ENCODE results near the gene GPER1. TPM values are rescaled to one million over a fixed set of nuclear protein-coding genes. Genes with fewer than 3 reads are reported as not detected.
A peak's percentile ranks its signal among the peaks of the same experiment; 100 is the strongest.

The GPER1 gene
- total RNA-seq, 2 donors from 2014 or later, result 4.6 to 7.6 TPM

DNA sequence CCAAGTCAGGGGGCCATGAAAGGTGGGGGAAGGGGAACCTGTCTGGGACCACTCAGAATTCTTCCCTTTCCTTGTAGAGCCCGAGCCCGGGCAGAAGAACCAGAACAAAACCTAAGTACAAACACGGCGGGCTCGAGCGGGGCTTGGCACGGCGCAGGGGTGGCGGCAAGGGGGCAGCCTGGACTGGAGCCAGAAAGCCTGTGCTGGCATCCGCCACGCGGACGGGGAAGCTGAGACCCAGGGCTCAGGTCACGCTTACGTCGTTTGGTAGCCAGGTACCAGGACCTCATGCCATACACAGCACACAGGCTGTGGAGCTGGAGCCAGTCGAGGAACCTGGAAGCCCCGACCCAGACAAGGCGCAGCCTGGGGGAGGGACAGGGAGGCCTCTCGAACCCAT, 6.6 kb upstream of the GPER1 start:
- no peak for ATAC-seq
- no peak for DNase-seq
- intact Hi-C loops (cut with DNase I), result loop anchor here in 1 of 2 donors (10.0 kb wide), 1 partner anchor 73 kb away; no protein-coding TSS in a partner anchor

DNA sequence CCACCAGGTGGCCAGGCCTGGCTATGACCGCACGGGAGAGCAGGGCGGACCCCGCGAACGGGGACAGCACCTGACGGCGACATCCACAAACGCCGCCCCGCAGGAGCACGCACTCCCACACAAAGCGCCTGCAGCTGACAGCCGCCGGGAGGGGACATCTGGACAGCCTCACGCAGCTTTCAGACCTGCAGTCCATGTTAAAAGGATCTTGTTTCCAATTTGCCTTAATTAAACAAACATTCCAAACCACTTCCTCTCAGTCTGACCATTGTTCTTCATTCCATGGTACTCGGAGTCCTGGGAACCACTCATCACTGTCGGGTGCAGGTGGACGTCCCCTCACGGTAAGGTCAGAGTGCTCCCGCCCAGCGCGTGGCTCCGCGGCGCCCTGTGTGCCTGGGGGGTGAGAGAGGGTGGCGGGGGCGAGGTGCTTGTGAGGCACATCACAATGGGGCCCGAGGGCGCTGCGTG, 5.9 kb upstream of the GPER1 start:
- ATAC-seq (no peak), DNase-seq (no peak)
- intact Hi-C loops (cut with DNase I), result loop anchor here in 1 of 2 donors (10.0 kb wide), 1 partner anchor 73 kb away; no protein-coding TSS in a partner anchor

DNA sequence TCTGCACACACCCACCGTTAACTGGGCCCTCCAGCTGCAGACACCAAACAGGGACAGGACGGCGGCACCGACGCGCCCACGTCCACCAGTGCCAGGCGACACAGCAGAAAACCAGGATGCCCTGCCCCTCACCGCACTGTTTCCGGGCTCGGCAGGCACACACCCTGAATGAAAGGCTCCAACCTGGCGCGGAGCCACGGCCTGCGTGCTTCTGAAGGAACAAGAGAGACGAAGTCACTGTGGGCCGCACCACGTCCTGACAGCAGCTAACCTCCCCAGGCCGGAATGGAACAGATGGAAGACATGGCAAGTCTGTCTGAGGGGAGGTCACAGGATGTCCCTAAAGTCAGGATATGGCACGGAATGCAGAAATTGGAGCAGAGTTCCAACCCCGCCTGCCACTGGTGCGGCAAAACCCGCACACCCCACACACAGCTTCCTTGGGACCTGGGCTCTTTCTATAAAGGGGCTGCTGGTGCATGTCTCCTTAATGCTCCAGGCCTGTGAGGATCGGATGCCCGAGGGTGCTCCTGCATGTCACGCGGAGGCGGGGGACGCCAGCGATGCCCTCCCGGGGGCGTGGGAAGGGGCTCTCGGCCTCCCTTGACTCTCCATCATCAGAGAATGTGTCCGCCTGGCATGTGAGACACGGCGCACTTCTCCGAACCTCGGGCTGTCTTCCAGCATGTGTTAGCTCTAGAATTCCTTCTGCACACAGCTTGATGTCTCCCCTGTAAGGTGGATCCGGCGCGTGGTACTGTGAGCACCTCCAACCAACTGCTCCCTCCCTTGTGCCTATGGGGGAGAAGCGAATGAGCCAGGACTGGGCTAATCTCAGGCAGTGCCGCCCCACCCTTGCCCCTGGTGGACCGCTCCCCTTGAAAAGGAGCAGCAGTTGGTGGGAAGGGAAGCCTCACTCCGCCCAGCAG, 3.9 kb upstream of the GPER1 start:
- DNase-seq (peak; percentile 60), ATAC-seq (no peak)
- intact Hi-C loops (cut with DNase I), result loop anchor here in 1 of 2 donors (10.0 kb wide), 1 partner anchor 71 kb away; no protein-coding TSS in a partner anchor

DNA sequence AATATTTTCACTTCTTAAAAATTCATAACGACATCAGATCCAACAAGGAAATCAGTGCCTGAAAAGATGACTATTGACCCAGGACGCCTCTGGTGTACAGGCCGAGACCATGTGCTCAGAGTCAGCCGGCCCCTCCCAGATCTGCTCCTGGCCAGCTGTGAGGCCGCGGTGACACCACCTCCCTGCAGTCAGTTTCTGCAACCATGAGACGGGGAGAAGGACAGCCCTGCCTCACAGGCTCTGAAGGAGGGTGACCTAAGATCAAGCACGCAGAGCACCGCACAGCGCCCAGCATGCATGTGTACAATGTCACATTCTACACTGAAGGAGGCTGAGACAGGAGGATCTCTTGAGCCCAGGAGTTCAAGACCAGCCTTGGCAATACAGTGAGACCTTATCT, 2.6 kb upstream of the GPER1 start:
- no peak for ATAC-seq
- DNase-seq, result no peak
- intact Hi-C loops (cut with DNase I), result loop anchor here (5.0 to 10.0 kb wide), 3 partner anchors 37 to 70 kb away; no protein-coding TSS in a partner anchor

DNA sequence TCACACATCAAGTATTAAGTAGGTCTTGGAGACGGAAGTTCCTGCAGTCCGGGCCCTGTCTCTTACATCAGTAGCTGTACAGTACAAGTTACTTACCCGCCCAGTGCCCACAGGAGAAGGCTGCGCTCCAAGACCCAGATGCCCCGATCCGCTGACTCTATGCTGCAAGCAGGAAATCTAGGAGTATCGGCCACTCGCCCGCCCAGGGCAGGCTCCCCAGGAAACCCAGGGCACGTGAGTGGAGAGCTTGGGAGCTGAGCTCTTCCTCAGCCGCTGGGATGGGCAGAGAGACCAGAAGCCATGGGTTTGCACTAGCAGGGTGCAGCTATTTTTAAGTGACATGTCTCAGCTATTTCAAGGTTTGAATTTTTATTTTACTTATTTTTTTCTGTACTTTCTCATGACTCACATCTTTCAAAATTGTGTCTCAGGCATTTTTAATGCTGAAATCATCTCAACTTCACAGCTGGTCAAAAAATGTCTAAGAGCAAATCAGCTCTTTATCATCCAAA, 1.9 kb upstream of the GPER1 start:
- ATAC-seq (no peak), DNase-seq (no peak)
- intact Hi-C loops (cut with DNase I), result loop anchor here (5.0 to 10.0 kb wide), 3 partner anchors 36 to 69 kb away; no protein-coding TSS in a partner anchor

DNA sequence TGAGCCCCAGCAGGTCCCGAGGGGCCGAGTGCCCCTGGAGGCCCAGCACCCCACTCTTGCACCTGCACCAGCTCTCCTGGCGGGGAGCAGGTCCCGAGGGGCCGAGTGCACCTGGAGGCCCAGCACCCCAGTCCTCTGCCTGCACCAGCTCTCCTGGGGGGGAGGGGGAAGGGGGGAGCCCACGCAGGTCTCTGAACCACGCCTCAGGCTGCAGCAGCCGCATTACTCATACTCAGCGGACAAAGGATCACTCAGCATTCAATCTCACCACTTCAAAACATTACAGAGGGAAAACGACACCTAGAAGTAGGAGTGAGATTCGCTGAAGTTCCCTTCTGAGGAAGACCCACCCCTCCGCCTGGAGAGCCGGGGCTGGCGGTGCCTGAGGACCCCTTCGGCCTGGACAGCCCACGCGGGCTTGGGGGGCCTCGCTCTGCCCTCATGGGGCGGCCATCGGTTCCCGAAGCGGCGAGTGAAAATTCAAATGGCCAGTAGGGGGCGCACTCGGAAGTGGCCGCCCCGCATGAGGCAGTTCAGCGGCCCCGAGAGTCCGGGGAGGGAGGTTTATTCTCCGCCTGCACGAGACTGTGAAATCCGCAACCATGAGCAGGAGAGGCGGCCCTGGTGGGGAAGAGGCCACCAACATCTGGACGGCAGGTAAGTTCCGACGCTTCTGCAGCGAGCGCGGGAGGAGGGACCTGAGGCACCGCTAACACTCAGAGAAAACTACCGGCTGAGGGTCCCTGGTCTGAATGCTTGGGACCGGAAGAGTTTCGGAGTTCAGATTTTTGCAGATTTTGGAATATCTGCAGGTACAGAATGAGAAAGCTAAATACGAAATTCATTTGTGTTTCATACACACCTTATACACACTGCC, 1.1 kb upstream of the GPER1 start:
- intact Hi-C loops (cut with DNase I), result loop anchor here (5.0 to 10.0 kb wide), 3 partner anchors 35 to 68 kb away; no protein-coding TSS in a partner anchor
- DNase-seq, result peak; percentile 74
- peak; percentile 74 to 76 for ATAC-seq

DNA sequence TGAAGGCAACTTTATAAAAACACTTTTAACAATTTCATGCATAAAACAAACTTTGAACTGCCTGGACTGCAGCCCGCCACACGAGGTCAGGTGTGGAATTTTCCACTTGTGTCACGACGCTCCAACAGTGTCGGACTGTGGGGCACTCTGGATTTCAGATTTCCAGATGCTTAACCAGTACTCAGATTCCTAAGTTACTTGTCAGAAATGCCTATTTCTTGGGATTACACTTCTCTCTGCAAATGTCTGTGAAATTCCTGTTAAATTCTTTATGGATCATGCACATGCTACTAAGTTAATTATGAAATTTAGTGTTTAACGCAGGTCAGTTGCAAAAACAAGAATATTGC, 473 bp upstream of the GPER1 start:
- ATAC-seq (no peak), DNase-seq (no peak)
- intact Hi-C loops (cut with DNase I), result loop anchor here (5.0 to 10.0 kb wide), 3 partner anchors 35 to 67 kb away; no protein-coding TSS in a partner anchor

DNA sequence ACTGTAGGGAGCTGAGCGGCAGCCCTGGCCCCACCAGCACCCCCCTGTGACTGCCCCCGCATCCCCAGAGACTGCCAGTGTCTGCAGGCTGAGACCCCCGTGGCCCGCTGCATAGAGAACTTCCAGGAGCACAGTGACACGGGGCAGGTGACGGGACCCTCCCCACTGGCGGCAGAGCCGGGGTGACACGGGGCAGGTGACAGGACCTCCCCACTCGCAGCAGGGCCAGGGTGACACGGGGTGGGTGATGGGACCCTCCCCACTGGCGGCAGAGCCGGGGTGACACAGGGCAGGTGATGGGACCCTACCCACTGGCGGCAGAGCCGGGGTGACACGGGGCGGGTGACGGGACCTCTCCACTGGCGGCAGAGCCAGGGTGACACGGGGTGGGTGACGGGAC, 2.3 kb downstream of the GPER1 start:
- intact Hi-C loops (cut with DNase I), result no loop called here
- DNase-seq, result no peak
- no peak for ATAC-seq

DNA sequence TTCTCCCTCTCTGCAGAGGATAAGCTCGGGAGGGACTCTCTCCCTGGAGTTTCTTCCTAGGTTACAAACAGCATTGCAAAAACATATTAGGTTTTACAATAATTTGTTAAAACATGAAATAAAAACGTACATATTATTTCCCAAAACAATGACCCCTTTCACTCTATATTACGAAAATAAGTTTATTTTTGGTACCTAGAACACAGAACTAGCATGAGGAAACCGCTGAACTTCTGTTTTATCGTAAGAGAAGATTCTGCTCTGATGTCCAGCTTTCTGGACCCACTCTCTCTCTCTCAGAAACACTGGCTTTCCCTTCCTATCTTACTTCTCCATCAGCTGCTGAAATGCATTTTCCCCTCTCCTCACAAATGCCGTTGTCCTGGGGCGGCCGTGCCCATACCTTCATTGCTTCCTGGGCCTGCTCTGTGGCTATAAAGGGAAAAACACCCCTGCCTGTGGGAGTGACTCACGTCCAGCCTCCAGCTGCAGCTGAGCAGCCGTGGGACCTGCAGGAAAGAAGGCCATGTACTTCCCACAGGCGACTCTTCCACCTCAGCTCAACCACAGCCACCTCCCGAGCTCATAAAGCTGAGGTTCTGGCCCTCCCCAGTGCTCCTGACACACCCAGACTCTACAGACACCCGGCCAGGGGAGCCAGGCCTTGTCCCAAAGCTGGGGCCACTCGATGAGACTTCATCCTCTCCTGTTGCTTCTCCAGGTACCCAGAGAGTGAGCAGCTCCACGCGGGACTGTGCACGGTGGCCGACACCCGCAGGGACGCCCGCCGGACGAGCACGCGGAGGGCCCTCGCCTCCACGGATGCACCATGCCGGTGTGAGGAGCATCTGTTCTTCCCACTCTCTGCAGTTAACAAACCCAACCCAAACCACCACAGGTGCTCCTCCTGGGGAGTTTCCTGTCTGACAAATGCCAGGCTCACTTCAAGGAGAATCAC, 3.1 kb downstream of the GPER1 start:
- intact Hi-C loops (cut with DNase I), result no loop called here
- ATAC-seq (no peak), DNase-seq (no peak)

DNA sequence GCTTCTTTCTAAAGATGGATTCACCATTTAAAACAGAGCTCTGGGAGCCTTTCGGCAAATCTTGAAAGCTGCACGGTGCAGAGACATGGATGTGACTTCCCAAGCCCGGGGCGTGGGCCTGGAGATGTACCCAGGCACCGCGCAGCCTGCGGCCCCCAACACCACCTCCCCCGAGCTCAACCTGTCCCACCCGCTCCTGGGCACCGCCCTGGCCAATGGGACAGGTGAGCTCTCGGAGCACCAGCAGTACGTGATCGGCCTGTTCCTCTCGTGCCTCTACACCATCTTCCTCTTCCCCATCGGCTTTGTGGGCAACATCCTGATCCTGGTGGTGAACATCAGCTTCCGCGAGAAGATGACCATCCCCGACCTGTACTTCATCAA, 3.7 kb downstream of the GPER1 start:
- ATAC-seq (no peak), DNase-seq (no peak)
- intact Hi-C loops (cut with DNase I), result no loop called here

DNA sequence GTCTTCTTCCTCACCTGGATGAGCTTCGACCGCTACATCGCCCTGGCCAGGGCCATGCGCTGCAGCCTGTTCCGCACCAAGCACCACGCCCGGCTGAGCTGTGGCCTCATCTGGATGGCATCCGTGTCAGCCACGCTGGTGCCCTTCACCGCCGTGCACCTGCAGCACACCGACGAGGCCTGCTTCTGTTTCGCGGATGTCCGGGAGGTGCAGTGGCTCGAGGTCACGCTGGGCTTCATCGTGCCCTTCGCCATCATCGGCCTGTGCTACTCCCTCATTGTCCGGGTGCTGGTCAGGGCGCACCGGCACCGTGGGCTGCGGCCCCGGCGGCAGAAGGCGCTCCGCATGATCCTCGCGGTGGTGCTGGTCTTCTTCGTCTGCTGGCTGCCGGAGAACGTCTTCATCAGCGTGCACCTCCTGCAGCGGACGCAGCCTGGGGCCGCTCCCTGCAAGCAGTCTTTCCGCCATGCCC, 4.3 kb downstream of the GPER1 start:
- no peak for DNase-seq
- ATAC-seq, result no peak
- intact Hi-C loops (cut with DNase I), result no loop called here

DNA sequence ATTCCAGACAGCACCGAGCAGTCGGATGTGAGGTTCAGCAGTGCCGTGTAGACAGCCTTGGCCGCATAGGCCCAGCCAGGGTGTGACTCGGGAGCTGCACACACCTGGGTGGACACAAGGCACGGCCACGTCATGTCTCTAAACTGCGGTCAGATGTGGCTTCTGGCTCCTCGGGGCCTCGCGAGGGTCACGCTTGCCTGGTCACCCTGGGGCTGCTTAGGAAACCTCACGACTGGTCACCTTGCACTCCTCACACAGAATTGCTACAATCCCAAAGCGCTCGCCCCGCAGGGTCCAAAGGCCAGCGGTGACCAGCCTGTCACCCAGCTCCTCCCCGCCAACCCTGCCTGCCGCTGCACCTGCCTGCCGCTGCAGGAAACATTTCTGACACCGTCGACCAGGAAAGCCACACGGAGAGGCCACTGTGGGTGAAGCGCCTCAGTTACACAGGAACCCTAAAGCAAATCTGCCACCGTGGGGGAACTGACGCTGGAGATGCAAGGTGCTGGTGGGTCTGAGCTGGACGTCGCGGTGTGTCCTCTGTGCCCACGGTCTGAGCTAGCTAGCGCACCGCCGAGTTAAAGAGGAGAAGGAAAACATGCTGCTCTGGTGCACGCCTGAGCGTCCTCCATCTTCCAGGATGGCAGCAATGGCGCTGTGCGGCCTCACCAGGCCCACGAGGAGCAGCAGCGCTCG, 5.0 kb downstream of the GPER1 start:
- no peak for ATAC-seq
- no peak for DNase-seq
- intact Hi-C loops (cut with DNase I), result no loop called here

DNA sequence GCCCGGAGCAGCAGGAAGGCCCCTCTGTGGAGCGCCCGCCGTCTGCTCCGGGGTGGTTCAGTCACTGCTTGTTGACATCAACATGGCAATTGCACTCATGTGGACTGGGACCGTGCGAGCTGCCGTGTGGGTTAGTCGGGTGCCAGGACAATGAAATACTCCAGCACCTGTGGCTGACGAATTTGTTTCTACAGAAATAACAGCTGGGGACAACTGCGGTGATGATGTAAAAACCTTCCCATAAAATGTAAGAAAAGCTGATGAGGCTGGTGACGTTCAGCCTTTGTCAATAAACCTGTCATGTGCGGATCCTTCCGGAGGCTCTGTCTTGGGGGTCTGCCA, 5.6 kb downstream of the GPER1 start:
- intact Hi-C loops (cut with DNase I), result no loop called here
- ATAC-seq, result no peak
- DNase-seq, result no peak

DNA sequence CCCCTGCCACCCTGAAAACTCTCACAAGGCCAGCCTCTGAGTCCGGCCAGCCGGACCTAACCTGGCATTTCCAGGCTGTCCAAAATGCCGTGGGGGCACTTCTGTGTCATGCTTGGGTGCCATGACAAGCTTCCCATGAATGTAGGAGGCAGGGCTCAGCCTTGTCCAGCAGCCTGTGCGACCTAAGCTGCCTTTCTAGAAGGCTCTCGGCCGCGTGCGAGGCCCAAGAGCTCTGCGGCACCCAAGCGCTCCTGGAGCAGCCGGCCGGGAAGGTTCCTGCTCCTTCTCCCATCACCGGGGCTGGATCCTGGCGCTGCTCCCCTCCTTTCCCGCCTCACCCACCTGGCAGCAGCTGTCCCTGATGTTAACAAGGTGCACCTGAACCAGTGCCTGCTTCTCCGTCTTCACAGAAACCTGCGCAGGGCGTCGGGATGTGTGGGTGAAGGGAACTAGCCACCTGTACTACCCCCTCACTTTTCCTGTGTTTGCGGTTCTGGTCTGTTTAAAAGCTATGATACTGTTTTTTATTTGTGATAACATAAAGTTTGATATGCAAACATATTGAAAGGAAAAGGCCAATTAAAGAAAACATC, 6.1 kb downstream of the GPER1 start:
- no peak for DNase-seq
- intact Hi-C loops (cut with DNase I), result no loop called here
- ATAC-seq, result no peak

DNA sequence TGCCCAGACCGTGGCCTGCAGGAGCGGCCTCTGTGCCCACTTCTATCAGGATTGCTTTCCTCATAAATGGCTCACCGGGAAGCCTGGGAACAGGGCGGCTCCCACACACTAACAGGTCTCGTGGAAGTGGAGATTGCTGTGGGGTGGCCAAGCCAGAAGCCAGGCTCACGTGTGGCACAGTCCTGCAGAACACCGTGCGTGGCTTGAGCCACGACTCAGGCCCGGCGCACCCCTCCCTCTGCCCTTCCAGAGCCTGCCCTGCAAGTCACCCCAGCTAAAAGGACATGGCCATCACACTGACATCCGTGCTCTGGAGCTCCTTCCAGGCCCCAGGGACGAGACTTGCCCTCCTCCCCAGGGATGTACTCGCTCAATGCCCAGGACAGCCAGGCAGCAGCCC, 7.0 kb downstream of the GPER1 start:
- intact Hi-C loops (cut with DNase I), result no loop called here
- ATAC-seq, result no peak
- DNase-seq, result no peak

DNA sequence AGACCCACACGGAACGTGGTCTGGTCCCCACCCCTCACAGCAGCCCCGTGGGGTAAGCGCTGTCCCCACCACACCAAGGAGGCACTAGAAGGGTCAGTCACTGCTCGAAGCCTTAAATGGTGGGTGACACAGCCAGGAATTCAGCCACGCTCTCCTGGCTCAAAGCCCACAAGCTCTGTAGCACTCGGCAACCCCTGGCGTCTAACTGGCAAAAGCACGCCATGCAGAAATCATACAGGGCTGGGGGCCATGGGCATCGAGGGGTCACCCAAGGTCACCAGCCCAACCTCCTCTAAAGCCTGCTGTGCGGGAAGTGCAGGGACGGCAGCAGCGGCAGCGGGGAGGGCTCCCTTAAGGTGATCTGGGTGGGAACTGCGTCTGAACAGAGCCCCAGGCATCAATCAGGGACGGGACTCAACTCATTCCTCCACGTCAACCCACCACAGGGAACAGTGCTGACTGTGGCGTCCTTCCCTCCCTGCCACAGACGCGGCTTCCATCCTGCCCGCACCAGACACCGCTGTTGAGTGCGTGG, 7.8 kb downstream of the GPER1 start:
- intact Hi-C loops (cut with DNase I), result no loop called here
- DNase-seq (no peak), ATAC-seq (peak; percentile 57 to 67)
